Esophagus (tissue), 2 donors: ENCODE results near the gene TMEM239. TPM values are rescaled to one million over a fixed set of nuclear protein-coding genes. Genes with fewer than 3 reads are reported as not detected.
"Not testable (repeated sequence)": the region's sequence is repeated elsewhere in the genome, so short reads cannot be mapped to it uniquely, and the experiment has no call there.

Experiments used
- H3K27ac ChIP-seq, 2 donors: one replicate each; pipeline ENCODE4 v1.5.1; 2013; ENCODE audit warnings: low read depth in 2 of 2, mild to moderate bottlenecking in 2 of 2, inconsistent platforms in 1 of 2, low read length in 1 of 2, moderate library complexity in 1 of 2
- H3K27me3 ChIP-seq, 2 donors: one replicate each; pipeline ENCODE4 v1.6.1; 2013; ENCODE audit warnings: low read length in 2 of 2, control low read depth in 1 of 2, mild to moderate bottlenecking in 1 of 2; ENCODE audit not compliant: insufficient read depth in 2 of 2, control insufficient read depth in 1 of 2
- H3K36me3 ChIP-seq, 2 donors: one replicate each; pipeline ENCODE4 v1.6.1; 2013; ENCODE audit warnings: low read length in 1 of 2; ENCODE audit not compliant: control insufficient read depth in 2 of 2, insufficient read depth in 2 of 2
- H3K4me1 ChIP-seq, 2 donors: one replicate each; pipeline ENCODE4 v1.6.1; 2013; ENCODE audit warnings: low read length in 1 of 2; ENCODE audit not compliant: control insufficient read depth in 2 of 2, insufficient read depth in 2 of 2
- H3K4me3 ChIP-seq, 2 donors: one replicate each; pipeline ENCODE4 v1.5.1; 2013; ENCODE audit warnings: low read length in 2 of 2, mild to moderate bottlenecking in 2 of 2, low read depth in 1 of 2, moderate library complexity in 1 of 2
- H3K9me3 ChIP-seq, 2 donors: one replicate each; pipeline ENCODE4 v1.6.1; 2013; ENCODE audit warnings: mild to moderate bottlenecking in 2 of 2, low read depth in 1 of 2, low read length in 1 of 2, moderate library complexity in 1 of 2; ENCODE audit not compliant: control insufficient read depth in 2 of 2, insufficient read depth in 1 of 2
- WGBS, 2 donors: extraction: QIAGEN DNeasy Blood & Tissue Kit; methylation state at CpG; one replicate each; pipeline ENCODE4 v1.1.7; 2013; 5-methylcytosine and 5-hydroxymethylcytosine counted together
- polyA plus RNA-seq, 2 donors: library from polyadenylated mRNA; stranded (reverse); fragments of 200-250 nt; gene quantifications; one replicate each; pipeline ENCODE4 v1.2.3, GENCODE V29; 2013
- donor health status: healthy with polysubstance abuse.
- donor health status: Bipolar disorder and iron deficiency.

The TMEM239 gene
- polyA plus RNA-seq, 2 donors, result not detected

- WGBS, 2 donors, result 42 to 50% methylated on average over 4 of the region's 4 CpGs
- no peak overlapping the region for H3K27ac ChIP-seq
- peaks cover 0 to 15% of the 10 kb centered on the region in 2 donors for H3K27me3 ChIP-seq
- no peaks in the 10 kb centered on the region for H3K36me3 ChIP-seq
- H3K4me1 ChIP-seq, result no peaks in the 10 kb centered on the region
- peaks cover 0 to 2% of the 10 kb centered on the region in 2 donors for H3K9me3 ChIP-seq
- H3K4me3 ChIP-seq, result no peak overlapping the region
Measured at GRCh38 chr20:2806351-2806701, 9.8 kb upstream of the TMEM239 start.

DNA sequence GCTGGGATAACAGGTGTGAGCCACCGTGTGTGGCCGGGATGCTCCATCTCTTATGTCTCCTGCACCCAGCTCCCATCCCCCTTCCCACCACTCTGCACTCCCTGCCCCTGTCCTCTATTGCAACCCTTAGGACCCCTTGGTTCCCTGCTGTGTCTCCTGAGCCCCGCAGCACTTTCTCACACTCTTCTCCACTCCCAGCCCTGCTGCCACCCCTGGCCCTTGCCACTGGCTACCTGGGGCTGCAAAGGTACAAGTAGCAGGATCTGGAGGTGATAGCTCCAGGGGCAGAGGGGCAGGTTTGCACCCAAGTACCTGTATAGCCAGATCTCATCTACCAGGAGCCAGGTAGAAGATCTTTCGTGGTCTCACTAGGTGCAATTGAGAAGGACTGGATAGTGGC, 9.1 kb upstream of the TMEM239 start:
- WGBS, 2 donors, result 81 to 95% methylated on average over 4 of the region's 4 CpGs
- Histone ChIP-seq H3K4me3 (no peak overlapping the region), H3K27me3 (peaks cover 0 to 15% of the 10 kb centered on the region in 2 donors), H3K36me3 (no peaks in the 10 kb centered on the region), H3K9me3 (peaks cover 0 to 2% of the 10 kb centered on the region in 2 donors), H3K27ac (no peak overlapping the region), H3K4me1 (no peaks in the 10 kb centered on the region)

DNA sequence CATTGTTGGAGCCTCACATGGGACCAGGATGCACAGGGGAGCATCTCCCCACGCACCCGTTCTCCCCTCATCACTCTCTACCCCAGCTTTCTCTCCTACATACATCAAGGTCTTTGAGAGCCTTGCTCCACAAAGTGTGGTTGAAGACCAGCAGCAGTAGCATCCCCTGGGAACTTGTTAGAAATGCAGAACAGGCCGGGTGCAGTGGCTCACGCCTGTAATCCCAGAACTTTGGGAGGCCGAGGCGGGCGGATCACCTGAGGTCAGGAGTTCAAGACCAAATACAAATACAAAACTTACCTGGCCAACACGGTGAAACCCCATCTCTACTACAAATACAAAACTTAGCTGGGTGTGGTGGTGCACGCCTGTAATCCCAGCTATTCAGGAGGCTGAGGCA, 8.2 kb upstream of the TMEM239 start:
- H3K4me1 ChIP-seq, H3K9me3 ChIP-seq, H3K36me3 ChIP-seq, H3K4me3 ChIP-seq, H3K27ac ChIP-seq: not testable (repeated sequence)
- 75 to 79% methylated on average over 9 of the region's 9 CpGs for WGBS, 2 donors
- peaks cover 0 to 15% of the 10 kb centered on the region in 2 donors for H3K27me3 ChIP-seq

- H3K27me3 ChIP-seq, result peaks cover 0 to 12% of the 10 kb centered on the region in 2 donors
Measured at GRCh38 chr20:2809690-2810089, 6.5 kb upstream of the TMEM239 start.

GRCh38 chr20:2812189-2812588, 4.0 kb upstream of the TMEM239 start:
- H3K27ac ChIP-seq, result no peak overlapping the region

More at GRCh38 chr20:2809690-2810089, 6.5 kb upstream of the TMEM239 start:
- H3K27ac ChIP-seq, result no peak overlapping the region
- H3K36me3 ChIP-seq, result no peaks in the 10 kb centered on the region
- H3K9me3 ChIP-seq, result peaks cover 0 to 2% of the 10 kb centered on the region in 2 donors
- H3K4me3 ChIP-seq, result no peak overlapping the region
- no peaks in the 10 kb centered on the region for H3K4me1 ChIP-seq
- WGBS, 2 donors, result 87 to 93% methylated on average over 10 of the region's 10 CpGs

GRCh38 chr20:2814076-2814475, 2.1 kb upstream of the TMEM239 start:
- peaks cover 0 to 2% of the 10 kb centered on the region in 2 donors for H3K9me3 ChIP-seq
- H3K4me1 ChIP-seq, result no peaks in the 10 kb centered on the region
- H3K27me3 ChIP-seq, result no peaks in the 10 kb centered on the region
- H3K4me3 ChIP-seq, result no peak overlapping the region
- 96 to 100% methylated on average over 1 of the region's 1 CpG for WGBS, 2 donors
- H3K27ac ChIP-seq, result no peak overlapping the region
- no peaks in the 10 kb centered on the region for H3K36me3 ChIP-seq

More at GRCh38 chr20:2812189-2812588, 4.0 kb upstream of the TMEM239 start:
- H3K4me1 ChIP-seq, result no peaks in the 10 kb centered on the region
- no peaks in the 10 kb centered on the region for H3K36me3 ChIP-seq
- H3K9me3 ChIP-seq, result peaks cover 0 to 2% of the 10 kb centered on the region in 2 donors
- H3K4me3 ChIP-seq, result no peak overlapping the region
- no peaks in the 10 kb centered on the region for H3K27me3 ChIP-seq
- 74 to 77% methylated on average over 3 of the region's 3 CpGs for WGBS, 2 donors

- no peaks in the 10 kb centered on the region for H3K4me1 ChIP-seq
- WGBS, 2 donors, result 29 to 38% methylated on average over 5 of the region's 5 CpGs
- peaks cover 0 to 1% of the 10 kb centered on the region in 2 donors for H3K9me3 ChIP-seq
- no peaks in the 10 kb centered on the region for H3K36me3 ChIP-seq
- no peak within 1 kb of the TSS for H3K27ac ChIP-seq
- no peak within 1 kb of the TSS for H3K4me3 ChIP-seq
- H3K27me3 ChIP-seq, result no peaks in the 10 kb centered on the region
Measured at GRCh38 chr20:2814587-2815051, 1.5 kb upstream of the TMEM239 start, which contains the start of gene C20orf141. TSS of gene C20orf141 (plus strand) at chr20:2814987. CDS start at chr20:2815185, 198 bp downstream.

DNA sequence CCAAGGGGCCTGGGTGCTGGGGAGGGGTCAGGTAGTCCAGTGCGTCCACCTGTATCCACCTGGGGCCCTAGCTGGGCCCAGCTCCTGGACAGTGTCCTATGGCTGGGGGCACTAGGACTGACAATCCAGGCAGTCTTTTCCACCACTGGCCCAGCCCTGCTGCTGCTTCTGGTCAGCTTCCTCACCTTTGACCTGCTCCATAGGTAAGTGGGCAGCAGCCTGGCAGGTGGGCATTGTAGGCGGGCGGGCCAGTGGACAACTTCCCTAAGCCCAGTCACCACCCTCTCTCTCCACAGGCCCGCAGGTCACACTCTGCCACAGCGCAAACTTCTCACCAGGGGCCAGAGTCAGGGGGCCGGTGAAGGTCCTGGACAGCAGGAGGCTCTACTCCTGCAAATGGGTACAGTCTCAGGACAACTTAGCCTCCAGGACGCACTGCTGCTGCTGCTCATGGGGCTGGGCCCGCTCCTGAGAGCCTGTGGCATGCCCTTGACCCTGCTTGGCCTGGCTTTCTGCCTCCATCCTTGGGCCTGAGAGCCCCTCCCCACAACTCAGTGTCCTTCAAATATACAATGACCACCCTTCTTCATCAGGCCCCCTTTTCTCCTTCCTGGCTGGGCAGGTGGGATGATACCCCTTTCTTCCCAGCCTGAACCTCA, 793 bp upstream of the TMEM239 start:
- WGBS, 2 donors, result 86 to 87% methylated on average over 8 of the region's 8 CpGs
- Histone ChIP-seq H3K27me3 (no peaks in the 10 kb centered on the region), H3K4me3 (no peak overlapping the region), H3K4me1 (no peaks in the 10 kb centered on the region), H3K36me3 (no peaks in the 10 kb centered on the region), H3K27ac (no peak overlapping the region), H3K9me3 (no peaks in the 10 kb centered on the region)

GRCh38 chr20:2816583-2817340, 598 bp downstream of the TMEM239 start:
- H3K9me3 ChIP-seq, result no peaks in the 10 kb centered on the region
- H3K4me3 ChIP-seq, result no peak overlapping the region
- no peaks in the 10 kb centered on the region for H3K36me3 ChIP-seq
- H3K4me1 ChIP-seq, result peaks cover 0 to 2% of the 10 kb centered on the region in 2 donors
- no peak overlapping the region for H3K27ac ChIP-seq
- 82 to 83% methylated on average over 18 to 20 of the region's 20 CpGs for WGBS, 2 donors
- peaks cover 0 to 9% of the 10 kb centered on the region in 2 donors for H3K27me3 ChIP-seq
